GM12874 (cell line): ENCODE data around the gene VWA3A.

Experiments used
- TF ChIP-seq, protein P1 (sequence below): IDR thresholded peaks from 2 replicates; pipeline ENCODE4 v1.5.1; 2011; ENCODE audit warnings: low read depth, mild to moderate bottlenecking, control low read depth, low read length, moderate library complexity; ENCODE audit not compliant: insufficient read depth

The VWA3A gene

DNA sequence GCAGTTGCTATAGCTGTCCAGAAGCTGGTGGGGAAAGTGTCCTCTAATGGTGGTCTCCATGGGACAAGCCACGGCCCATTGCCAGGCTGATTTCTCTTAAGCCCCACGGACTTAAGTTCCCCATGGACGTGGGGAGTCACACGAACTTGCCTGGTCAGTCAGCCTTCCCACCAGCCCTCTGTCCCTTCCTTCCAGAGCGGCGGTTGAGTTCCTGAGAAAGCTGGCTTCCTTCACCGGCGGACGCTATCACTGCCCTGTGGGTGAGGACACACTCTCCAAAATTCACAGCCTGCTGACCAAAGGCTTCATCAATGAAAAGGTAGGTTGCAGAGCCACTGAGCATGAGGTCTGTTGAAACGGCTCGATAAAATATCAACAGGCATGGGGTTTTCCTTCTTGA, 60.0 kb downstream of the VWA3A start:
- TF ChIP-seq, protein P1, sequence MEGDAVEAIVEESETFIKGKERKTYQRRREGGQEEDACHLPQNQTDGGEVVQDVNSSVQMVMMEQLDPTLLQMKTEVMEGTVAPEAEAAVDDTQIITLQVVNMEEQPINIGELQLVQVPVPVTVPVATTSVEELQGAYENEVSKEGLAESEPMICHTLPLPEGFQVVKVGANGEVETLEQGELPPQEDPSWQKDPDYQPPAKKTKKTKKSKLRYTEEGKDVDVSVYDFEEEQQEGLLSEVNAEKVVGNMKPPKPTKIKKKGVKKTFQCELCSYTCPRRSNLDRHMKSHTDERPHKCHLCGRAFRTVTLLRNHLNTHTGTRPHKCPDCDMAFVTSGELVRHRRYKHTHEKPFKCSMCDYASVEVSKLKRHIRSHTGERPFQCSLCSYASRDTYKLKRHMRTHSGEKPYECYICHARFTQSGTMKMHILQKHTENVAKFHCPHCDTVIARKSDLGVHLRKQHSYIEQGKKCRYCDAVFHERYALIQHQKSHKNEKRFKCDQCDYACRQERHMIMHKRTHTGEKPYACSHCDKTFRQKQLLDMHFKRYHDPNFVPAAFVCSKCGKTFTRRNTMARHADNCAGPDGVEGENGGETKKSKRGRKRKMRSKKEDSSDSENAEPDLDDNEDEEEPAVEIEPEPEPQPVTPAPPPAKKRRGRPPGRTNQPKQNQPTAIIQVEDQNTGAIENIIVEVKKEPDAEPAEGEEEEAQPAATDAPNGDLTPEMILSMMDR: no peak

DNA sequence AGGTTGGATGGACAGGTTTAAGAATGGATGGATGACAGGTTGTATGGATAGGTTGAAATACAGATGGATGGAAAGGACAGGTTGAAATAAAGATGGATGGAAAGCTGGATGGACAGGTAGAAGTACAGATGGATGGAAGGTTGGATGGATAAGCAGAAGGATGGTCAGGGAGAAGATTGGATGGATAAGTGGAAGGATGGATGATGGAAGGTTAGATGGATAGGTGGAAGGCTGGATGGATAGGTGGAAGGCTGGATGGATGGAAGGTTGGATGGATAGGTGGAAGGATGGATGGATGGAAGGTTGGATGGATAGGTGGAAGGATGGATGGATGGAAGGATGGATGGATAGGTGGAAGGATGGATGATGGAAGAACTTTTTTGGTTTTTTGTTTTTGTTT, 69.1 kb downstream of the VWA3A start:
- TF ChIP-seq, protein P1: no peak

DNA sequence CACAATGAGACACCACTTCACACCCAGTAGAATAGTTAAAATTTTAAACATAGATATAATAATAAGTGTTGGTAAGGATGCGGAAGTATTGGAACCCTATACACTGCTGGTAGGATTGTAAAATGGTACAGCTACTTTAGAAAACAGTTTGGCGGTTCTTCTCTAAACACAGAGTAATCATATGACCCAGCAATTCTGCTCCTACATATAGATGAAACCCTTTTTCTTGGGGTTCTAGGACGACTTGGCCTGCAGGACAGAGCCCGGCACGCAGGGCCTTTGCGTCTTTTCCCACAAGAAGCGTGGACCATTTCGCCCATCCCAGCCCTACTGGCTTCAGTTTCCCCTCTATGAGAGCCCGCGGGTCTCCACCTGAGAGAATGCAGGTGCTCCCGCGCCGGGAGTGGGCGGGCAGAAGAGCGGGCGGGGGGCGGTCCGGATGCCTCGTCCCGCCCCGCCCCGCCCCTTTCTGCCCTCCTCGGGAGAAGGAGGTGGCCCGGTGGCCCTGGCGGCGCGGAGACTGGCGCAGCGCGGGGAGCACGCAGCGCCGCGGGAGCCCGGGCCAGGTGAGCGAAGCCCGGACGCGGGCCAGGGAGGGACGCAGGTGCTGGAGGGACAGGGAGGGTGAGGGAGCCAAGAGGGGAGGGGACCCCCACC, 69.8 kb downstream of the VWA3A start, which contains the start of gene SDR42E2:
Gene SDR42E2, plus strand, starts transcription at position 508 of the 657 bp plus-strand sequence. CDS start 3,077 bp downstream, outside the sequence.
- TF ChIP-seq, protein P1: no peak

DNA sequence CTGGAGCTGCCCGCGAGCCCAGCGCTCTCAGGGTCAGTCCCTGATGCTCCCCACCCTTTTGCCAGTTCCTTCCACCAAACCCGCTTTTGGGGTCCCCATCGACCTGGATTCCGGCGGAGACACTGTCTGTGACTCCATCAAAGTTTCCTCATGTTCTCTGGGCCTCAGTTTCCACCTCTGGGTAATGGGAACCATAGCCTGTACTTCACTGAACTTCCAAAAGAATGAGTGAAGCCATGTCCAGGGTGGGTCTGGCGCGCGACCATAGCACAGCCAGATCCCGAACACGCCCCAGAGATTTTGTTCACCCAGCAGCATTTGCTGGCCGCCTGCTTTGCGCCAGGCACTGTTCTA, 70.3 kb downstream of the VWA3A start:
- TF ChIP-seq, protein P1: no peak

DNA sequence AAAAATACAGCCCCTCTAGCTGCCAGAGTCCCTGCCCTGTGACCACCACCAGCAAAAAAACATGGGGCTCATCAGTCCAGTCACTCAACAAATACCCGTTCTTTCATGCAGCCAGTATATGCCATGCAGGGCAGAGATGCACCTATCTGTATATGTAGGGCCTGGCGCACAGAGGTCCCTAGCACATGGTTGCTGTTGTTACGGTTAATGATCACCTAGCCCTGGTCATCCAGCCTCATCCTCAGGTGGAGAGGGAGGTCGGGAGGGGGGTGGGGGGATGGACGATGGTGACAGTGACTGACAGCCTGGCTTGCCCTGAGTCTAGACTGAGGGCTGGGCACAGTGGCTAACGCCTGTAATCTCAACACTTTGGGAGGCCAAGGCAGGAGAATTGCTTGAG, 71.5 kb downstream of the VWA3A start:
- TF ChIP-seq, protein P1: no peak

DNA sequence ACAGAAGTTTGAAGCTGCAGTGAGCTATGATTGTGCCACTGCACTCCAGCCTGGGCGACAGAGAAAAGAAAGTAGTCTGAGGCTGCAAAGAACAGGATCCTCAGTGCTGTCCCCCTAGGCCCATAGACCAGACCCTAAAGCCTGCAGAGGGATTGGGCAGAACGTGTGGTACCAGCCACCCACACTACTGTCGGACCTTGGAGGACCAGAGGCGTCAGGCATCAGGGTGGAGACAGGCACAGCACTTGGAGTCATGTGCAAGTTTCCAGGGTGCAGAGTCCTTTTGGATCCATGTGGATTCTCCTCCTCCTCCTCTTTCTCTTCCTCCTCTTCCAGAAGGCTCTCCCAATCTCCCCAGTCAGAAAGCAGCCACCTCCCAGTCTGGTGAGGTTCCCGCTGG, 72.1 kb downstream of the VWA3A start:
- TF ChIP-seq, protein P1: no peak

DNA sequence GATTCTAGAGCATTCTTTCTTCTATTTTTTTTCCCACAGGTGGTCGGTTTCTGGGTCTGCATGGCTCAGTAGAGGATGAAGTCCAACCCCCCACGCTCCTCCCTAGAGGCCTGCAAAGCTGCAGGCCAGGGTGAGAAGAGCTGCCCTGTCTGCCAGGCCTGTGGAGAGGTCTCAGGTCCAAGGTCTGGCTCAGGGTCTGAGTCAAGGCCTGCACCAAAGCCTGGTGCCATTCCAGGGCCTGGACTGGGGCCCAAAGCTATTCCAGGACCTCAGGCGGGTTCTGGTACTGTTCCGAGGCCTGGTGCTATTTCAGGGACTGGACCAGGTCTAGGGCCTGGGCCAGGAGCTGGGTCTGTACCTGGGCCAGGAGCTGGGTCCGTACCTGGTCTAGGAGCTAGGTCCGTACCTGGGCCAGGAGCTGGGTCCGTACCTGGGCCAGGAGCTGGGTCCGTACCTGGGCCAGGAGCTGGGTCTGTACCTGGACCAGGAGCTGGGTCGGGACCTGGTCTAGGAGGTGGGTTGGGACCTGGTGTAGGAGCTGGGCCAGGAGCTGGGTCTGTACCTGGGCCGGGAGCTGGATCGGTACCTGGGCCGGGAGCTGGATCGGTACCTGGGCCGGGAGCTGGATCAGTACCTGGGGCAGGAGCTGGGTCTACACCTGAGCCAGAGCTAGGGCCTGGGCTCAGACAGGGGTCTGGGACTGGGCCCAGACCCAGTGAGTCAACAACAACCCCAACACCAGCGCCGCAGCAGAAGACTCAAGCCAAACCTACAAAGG, 73.4 kb downstream of the VWA3A start:
- TF ChIP-seq, protein P1: no peak
